ENCODE results near the gene GLRB. TPM values are rescaled to one million over a fixed set of nuclear protein-coding genes. Genes with fewer than 3 reads are reported as not detected.

The GLRB gene
- total and polyA plus RNA-seq, 11 donors: 3.2 to 21.7 (median 13.0) TPM

DNA sequence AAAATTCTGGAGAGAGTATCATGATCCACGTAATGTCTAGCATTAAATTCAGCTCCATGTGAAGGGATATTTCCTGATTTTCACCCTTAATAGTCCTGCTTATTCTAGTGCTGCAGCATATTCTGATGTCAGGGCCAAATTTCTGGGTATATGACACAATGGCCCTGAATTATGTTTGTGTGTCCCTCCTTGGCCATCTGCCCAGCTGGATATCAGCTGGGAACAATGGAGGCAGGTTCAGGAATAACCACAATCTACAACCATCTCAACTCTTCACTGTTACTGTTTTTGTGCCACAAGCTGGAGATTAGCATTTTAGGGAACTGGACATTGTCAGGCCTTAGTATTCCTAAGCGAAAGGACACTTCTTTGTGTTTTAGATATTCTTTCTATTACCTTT lies 3.5 kb downstream of the GLRB start:
- WGBS, 4 donors: 75 to 81% (median 79%) methylated on average over 2 of the region's 2 CpGs
- ATAC-seq (peak in 2 of 4 donors; percentile 50 to 67), DNase-seq (peak in 2 of 5 donors; percentile 12 to 23)
- Histone ChIP-seq H3K27me3 (peaks cover 0 to 25% (median 0%) of the 10 kb centered on the region in 9 donors), H3K4me1 (peaks cover 0 to 12% (median 0%) of the 10 kb centered on the region in 12 donors), H3K9me3 (no peaks in the 10 kb centered on the region), H3K27ac (peak overlapping the region in 1 of 12 donors; percentile 5), H3K4me3 (no peak overlapping the region), H3K36me3 (no peaks in the 10 kb centered on the region)
- TF ChIP-seq, protein P1, sequence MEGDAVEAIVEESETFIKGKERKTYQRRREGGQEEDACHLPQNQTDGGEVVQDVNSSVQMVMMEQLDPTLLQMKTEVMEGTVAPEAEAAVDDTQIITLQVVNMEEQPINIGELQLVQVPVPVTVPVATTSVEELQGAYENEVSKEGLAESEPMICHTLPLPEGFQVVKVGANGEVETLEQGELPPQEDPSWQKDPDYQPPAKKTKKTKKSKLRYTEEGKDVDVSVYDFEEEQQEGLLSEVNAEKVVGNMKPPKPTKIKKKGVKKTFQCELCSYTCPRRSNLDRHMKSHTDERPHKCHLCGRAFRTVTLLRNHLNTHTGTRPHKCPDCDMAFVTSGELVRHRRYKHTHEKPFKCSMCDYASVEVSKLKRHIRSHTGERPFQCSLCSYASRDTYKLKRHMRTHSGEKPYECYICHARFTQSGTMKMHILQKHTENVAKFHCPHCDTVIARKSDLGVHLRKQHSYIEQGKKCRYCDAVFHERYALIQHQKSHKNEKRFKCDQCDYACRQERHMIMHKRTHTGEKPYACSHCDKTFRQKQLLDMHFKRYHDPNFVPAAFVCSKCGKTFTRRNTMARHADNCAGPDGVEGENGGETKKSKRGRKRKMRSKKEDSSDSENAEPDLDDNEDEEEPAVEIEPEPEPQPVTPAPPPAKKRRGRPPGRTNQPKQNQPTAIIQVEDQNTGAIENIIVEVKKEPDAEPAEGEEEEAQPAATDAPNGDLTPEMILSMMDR (IDR thresholded peaks at IDR 0.05): no peak
- no peak for TF ChIP-seq POLR2A (IDR thresholded peaks at IDR 0.05)
- intact Hi-C loops (cut with DNase I): no loop called here

DNA sequence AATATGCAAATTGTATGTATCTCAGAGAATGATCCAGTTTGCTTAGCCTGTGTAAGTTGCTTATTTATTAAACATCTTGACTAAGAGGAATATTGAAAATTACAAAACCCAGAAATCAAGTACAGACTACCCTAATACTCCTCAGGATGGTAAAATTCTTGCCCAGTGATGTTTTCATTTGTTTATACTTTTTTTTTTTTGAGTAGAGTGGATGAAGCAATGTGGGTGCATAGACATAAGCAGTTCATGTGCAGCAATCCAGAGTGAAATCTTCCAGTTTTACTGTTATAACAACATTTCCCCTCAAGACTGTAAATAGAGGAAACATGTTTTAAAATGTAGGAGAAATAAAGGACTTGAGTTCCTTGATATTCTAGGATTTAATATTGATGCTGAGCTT lies 4.7 kb downstream of the GLRB start:
- no peak overlapping the region for H3K27ac ChIP-seq
- no peaks in the 10 kb centered on the region for H3K36me3 ChIP-seq
- peaks cover 0 to 15% (median 0%) of the 10 kb centered on the region in 9 donors for H3K27me3 ChIP-seq
- no peaks in the 10 kb centered on the region for H3K9me3 ChIP-seq
- peaks cover 0 to 10% (median 0%) of the 10 kb centered on the region in 12 donors for H3K4me1 ChIP-seq
- H3K4me3 ChIP-seq: no peak overlapping the region
- TF ChIP-seq, protein P1 (IDR thresholded peaks at IDR 0.05): no peak
- TF ChIP-seq POLR2A (IDR thresholded peaks at IDR 0.05): no peak
- ATAC-seq: no peak
- DNase-seq: no peak
- intact Hi-C loops (cut with DNase I): no loop called here

DNA sequence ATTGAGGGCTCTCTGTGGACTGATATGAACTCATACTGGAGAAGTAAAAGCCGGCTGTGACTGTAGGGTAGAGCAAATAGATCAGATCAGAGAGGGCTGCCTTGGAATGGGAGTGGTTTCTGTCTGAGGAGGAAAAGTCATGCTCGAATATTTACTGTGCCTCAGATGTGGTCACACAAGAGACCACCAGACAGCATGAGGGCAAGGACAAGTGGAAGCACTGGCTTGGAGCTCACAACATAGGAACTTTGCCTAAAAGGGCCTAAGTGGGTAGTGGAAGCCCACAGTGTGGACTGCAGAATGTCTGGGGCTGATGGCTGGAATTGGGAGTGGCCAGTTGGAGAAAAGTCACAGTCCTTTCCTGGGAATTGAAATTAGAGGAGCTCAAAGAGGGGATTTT lies 19.8 kb downstream of the GLRB start:
- H3K36me3 ChIP-seq: no peaks in the 10 kb centered on the region
- H3K27me3 ChIP-seq: no peaks in the 10 kb centered on the region
- H3K4me1 ChIP-seq: peaks cover 0 to 3% (median 0%) of the 10 kb centered on the region in 12 donors
- no peak for ATAC-seq
- H3K27ac ChIP-seq: no peak overlapping the region
- no peaks in the 10 kb centered on the region for H3K9me3 ChIP-seq
- DNase-seq: no peak
- 73 to 87% (median 80%) methylated on average over 2 of the region's 2 CpGs for WGBS, 4 donors
- intact Hi-C loops (cut with DNase I): no loop called here
- no peak for TF ChIP-seq POLR2A (IDR thresholded peaks at IDR 0.05)
- TF ChIP-seq, protein P1 (IDR thresholded peaks at IDR 0.05): no peak
- no peak overlapping the region for H3K4me3 ChIP-seq

DNA sequence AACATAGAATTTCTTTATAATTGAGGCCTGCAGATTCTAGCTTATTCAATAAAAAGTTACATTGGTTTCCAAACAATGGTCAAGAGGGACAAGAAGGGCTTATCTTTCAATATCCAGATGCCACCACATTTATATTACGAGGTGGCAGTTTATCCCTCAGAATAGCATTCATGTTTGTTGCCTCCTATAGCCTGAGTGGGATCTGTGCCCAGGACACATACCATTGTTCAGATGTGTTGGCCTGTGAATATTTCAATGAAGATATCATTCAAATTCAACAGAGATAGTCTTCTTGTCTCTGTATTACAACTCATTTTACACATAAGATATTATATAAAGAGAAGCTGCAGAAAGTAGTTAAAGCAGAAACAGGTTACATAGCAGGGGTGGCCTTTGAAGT lies 20.5 kb downstream of the GLRB start:
- 38 to 59% (median 50%) methylated on average over 1 of the region's 1 CpG for WGBS, 4 donors
- Histone ChIP-seq H3K4me1 (peaks cover 0 to 3% (median 0%) of the 10 kb centered on the region in 12 donors), H3K4me3 (no peak overlapping the region), H3K9me3 (no peaks in the 10 kb centered on the region), H3K36me3 (no peaks in the 10 kb centered on the region), H3K27ac (no peak overlapping the region), H3K27me3 (no peaks in the 10 kb centered on the region)
- TF ChIP-seq, protein P1 (IDR thresholded peaks at IDR 0.05): no peak
- no peak for TF ChIP-seq POLR2A (IDR thresholded peaks at IDR 0.05)
- intact Hi-C loops (cut with DNase I): no loop called here
- DNase-seq (no peak), ATAC-seq (no peak)

Data from heart left ventricle (tissue), 16 donors.